Measurements from ENCODE around the gene PTBP3. TPM values are rescaled to one million over a fixed set of nuclear protein-coding genes. Genes with fewer than 3 reads are reported as not detected.

Gene PTBP3
- polyA plus RNA-seq, 1 of the 3 experiments (the other 2 are of a cell fraction), result 6.1 TPM

GRCh38 chr9:112315331-112316257 is 17.8 kb downstream of the PTBP3 start:
- peaks cover 0 to 10% of the 10 kb centered on the region in 2 experiments for H3K36me3 ChIP-seq (replicated peaks in 1 of 2; ENCODE audit: control insufficient read depth in 1 of 2, insufficient read depth in 2 of 2, low read length in 1 of 2)
- no peaks in the 10 kb centered on the region for H3K9me2 ChIP-seq
- no peaks in the 10 kb centered on the region for H3F3A ChIP-seq (replicated peaks; ENCODE audit: insufficient read depth)
- H3K9me3 ChIP-seq, result no peaks in the 10 kb centered on the region
- H3K27ac ChIP-seq (ENCODE audit: low read depth in 2 of 2, low read length in 1 of 2), result no peak overlapping the region
- TF ChIP-seq SMC3 (IDR thresholded peaks at IDR 0.05; ENCODE audit: low read depth, low read length) (no peak), RCOR1 (IDR thresholded peaks at IDR 0.05; ENCODE audit: low read length) (no peak), CTCF (IDR thresholded peaks at IDR 0.05) (no peak), MEF2A (IDR thresholded peaks at IDR 0.05; ENCODE audit: borderline replicate concordance, low read depth) (no peak), FOXJ3 (CRISPR knock-in tag; IDR thresholded peaks at IDR 0.05) (no peak)
- 93% methylated on average over 3 of the region's 3 CpGs for WGBS (ENCODE audit: low lambda C conversion rate)
- no peak overlapping the region for H3K4me2 ChIP-seq
- H3K4me3 ChIP-seq (ENCODE audit: low read depth in 2 of 2, low read length in 1 of 2), result no peak overlapping the region
- H2AFZ ChIP-seq (ENCODE audit: low read depth), result no peak overlapping the region
- H3K9ac ChIP-seq, result no peak overlapping the region
- POLR2A ChIA-PET, result no interaction called here
- H3K27me3 ChIP-seq (ENCODE audit: insufficient read depth), result no peaks in the 10 kb centered on the region
- peaks cover 99% of the 10 kb centered on the region for H3K79me2 ChIP-seq (ENCODE audit: insufficient read depth)
- CTCF ChIA-PET, result no interaction called here
- no peaks in the 10 kb centered on the region; a peak in 1 of 4 replicates for H3K4me1 ChIP-seq (ENCODE audit: control insufficient read depth in 1 of 2, insufficient read depth in 2 of 2, low read depth in 1 of 2, low read length in 1 of 2)
- H4K20me1 ChIP-seq (ENCODE audit: insufficient read depth), result peaks cover 76% of the 10 kb centered on the region
- DNase-seq, result no peak

GRCh38 chr9:112312139-112312538 is 21.3 kb downstream of the PTBP3 start:
- TF ChIP-seq RXRA (IDR thresholded peaks at IDR 0.05; ENCODE audit: borderline replicate concordance, low read depth) (no peak), PBX3 (IDR thresholded peaks at IDR 0.05) (no peak), GATA2 (CRISPR knock-in tag; IDR thresholded peaks at IDR 0.05) (no peak), CHD2 (IDR thresholded peaks at IDR 0.05; ENCODE audit: low read length, partially characterized antibody) (no peak), FOXM1 (IDR thresholded peaks at IDR 0.05; ENCODE audit: low read depth) (no peak), GABPA (IDR thresholded peaks at IDR 0.05; ENCODE audit: low read depth) (no peak), FOSL2 (IDR thresholded peaks at IDR 0.05; ENCODE audit: borderline replicate concordance, low read depth) (no peak)
- Histone ChIP-seq H3K4me3 (ENCODE audit: low read depth in 2 of 2, low read length in 1 of 2) (no peak overlapping the region), H4K20me1 (ENCODE audit: insufficient read depth) (peaks cover 62% of the 10 kb centered on the region), H3K36me3 (replicated peaks in 1 of 2; ENCODE audit: control insufficient read depth in 1 of 2, insufficient read depth in 2 of 2, low read length in 1 of 2) (peaks cover 0 to 10% of the 10 kb centered on the region in 2 experiments), H3K4me2 (no peak overlapping the region), H3K27ac (ENCODE audit: low read depth in 2 of 2, low read length in 1 of 2) (no peak overlapping the region), H3K79me2 (ENCODE audit: insufficient read depth) (peaks cover 100% of the 10 kb centered on the region), H3K9me3 (no peaks in the 10 kb centered on the region), H3K27me3 (ENCODE audit: insufficient read depth) (no peaks in the 10 kb centered on the region), H3K9ac (no peak overlapping the region), H2AFZ (ENCODE audit: low read depth) (no peak overlapping the region), H3K4me1 (ENCODE audit: control insufficient read depth in 1 of 2, insufficient read depth in 2 of 2, low read depth in 1 of 2, low read length in 1 of 2) (no peaks in the 10 kb centered on the region; a peak in 1 of 4 replicates), H3K9me2 (no peaks in the 10 kb centered on the region), H3F3A (replicated peaks; ENCODE audit: insufficient read depth) (no peaks in the 10 kb centered on the region)
- POLR2A ChIA-PET, result no interaction called here
- CTCF ChIA-PET, result interaction anchor here (1.4 kb wide), 1 partner anchor 9 kb away, joined by 4 read pairs; no protein-coding TSS in a partner anchor
- no peak for DNase-seq
- WGBS (ENCODE audit: low lambda C conversion rate), result 92% methylated on average over 7 of the region's 7 CpGs
